Measurements from ENCODE around the gene C3orf22.

DNA sequence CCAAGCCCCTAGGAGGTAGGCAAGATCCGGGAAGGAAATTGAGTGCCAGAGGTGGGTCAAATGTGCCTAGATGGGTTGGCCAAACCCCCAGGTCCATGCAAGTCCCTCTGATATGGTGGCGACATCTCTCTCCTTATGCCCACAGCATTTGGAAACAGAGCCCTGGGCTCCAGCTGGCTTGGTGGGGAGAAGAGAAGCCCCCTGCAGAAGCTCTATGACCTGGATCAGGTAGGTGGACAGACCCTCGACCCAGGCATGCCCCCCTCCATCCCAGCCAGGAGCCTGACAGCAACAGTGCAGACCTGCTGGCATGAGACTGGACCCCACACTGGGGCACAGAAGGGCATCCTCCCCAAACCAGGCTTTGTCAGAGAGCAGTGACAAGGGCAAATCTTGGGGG, 22.6 kb downstream of the C3orf22 start:
- no peak for TF ChIP-seq SMC3 (conservative IDR thresholded peaks at IDR 0.05; ENCODE audit: poor library complexity)
- TF ChIP-seq, protein P1, sequence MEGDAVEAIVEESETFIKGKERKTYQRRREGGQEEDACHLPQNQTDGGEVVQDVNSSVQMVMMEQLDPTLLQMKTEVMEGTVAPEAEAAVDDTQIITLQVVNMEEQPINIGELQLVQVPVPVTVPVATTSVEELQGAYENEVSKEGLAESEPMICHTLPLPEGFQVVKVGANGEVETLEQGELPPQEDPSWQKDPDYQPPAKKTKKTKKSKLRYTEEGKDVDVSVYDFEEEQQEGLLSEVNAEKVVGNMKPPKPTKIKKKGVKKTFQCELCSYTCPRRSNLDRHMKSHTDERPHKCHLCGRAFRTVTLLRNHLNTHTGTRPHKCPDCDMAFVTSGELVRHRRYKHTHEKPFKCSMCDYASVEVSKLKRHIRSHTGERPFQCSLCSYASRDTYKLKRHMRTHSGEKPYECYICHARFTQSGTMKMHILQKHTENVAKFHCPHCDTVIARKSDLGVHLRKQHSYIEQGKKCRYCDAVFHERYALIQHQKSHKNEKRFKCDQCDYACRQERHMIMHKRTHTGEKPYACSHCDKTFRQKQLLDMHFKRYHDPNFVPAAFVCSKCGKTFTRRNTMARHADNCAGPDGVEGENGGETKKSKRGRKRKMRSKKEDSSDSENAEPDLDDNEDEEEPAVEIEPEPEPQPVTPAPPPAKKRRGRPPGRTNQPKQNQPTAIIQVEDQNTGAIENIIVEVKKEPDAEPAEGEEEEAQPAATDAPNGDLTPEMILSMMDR (IDR thresholded peaks at IDR 0.05; ENCODE audit: poor library complexity, severe bottlenecking): no peak
- no peak for TF ChIP-seq RAD21 (conservative IDR thresholded peaks at IDR 0.05)
- no peak for TF ChIP-seq TAF1 (IDR thresholded peaks at IDR 0.05; ENCODE audit: low read depth)
- TF ChIP-seq MXI1 (conservative IDR thresholded peaks at IDR 0.05; ENCODE audit: poor library complexity, severe bottlenecking): no peak
- TF ChIP-seq EP300 (conservative IDR thresholded peaks at IDR 0.05; ENCODE audit: poor library complexity, severe bottlenecking): no peak
- no peak for TF ChIP-seq EZH2 (IDR thresholded peaks at IDR 0.05; ENCODE audit: borderline replicate concordance, insufficient read depth, low read length, poor library complexity, severe bottlenecking)
- TF ChIP-seq, protein P2, sequence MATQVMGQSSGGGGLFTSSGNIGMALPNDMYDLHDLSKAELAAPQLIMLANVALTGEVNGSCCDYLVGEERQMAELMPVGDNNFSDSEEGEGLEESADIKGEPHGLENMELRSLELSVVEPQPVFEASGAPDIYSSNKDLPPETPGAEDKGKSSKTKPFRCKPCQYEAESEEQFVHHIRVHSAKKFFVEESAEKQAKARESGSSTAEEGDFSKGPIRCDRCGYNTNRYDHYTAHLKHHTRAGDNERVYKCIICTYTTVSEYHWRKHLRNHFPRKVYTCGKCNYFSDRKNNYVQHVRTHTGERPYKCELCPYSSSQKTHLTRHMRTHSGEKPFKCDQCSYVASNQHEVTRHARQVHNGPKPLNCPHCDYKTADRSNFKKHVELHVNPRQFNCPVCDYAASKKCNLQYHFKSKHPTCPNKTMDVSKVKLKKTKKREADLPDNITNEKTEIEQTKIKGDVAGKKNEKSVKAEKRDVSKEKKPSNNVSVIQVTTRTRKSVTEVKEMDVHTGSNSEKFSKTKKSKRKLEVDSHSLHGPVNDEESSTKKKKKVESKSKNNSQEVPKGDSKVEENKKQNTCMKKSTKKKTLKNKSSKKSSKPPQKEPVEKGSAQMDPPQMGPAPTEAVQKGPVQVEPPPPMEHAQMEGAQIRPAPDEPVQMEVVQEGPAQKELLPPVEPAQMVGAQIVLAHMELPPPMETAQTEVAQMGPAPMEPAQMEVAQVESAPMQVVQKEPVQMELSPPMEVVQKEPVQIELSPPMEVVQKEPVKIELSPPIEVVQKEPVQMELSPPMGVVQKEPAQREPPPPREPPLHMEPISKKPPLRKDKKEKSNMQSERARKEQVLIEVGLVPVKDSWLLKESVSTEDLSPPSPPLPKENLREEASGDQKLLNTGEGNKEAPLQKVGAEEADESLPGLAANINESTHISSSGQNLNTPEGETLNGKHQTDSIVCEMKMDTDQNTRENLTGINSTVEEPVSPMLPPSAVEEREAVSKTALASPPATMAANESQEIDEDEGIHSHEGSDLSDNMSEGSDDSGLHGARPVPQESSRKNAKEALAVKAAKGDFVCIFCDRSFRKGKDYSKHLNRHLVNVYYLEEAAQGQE (IDR thresholded peaks at IDR 0.05; ENCODE audit: borderline replicate concordance): no peak
- no peak for TF ChIP-seq POLR2AphosphoS5 (IDR thresholded peaks at IDR 0.05)

Data from neural cell (in vitro differentiated cells).